Type B pancreatic cell (in vitro differentiated cells): ENCODE data around the gene PPP1R7. TPM values are rescaled to one million over a fixed set of nuclear protein-coding genes. Genes with fewer than 3 reads are reported as not detected.

Experiments used
- DNase-seq: peaks from one replicate; pipeline ENCODE4 v3.0.0; 2021; ENCODE audit warnings: mixed read lengths; ENCODE audit not compliant: unreplicated experiment; ENCODE audit errors: extremely low spot score
- H3K27ac Mint-ChIP-seq: 2 replicates; pipeline ENCODE4 v1.8.0; 2021; ENCODE audit warnings: mild to moderate bottlenecking, mixed read lengths
- H3K27me3 Mint-ChIP-seq: 2 replicates; pipeline ENCODE4 v1.8.0; 2021; ENCODE audit warnings: mixed read lengths
- H3K36me3 Mint-ChIP-seq: 2 replicates; pipeline ENCODE4 v1.8.0; 2021; ENCODE audit warnings: mixed read lengths
- H3K4me1 Mint-ChIP-seq: one replicate; pipeline ENCODE4 v1.8.0; 2021; ENCODE audit warnings: mixed read lengths; ENCODE audit not compliant: unreplicated experiment
- H3K4me3 Mint-ChIP-seq: 2 replicates; pipeline ENCODE4 v1.8.0; 2021; ENCODE audit warnings: mild to moderate bottlenecking, mixed read lengths
- H3K9me3 Mint-ChIP-seq: 2 replicates; pipeline ENCODE4 v1.8.0; 2021; ENCODE audit warnings: mixed read lengths
- total RNA-seq: library from RNA; stranded (reverse); gene quantifications from 2 replicates; pipeline ENCODE4 v1.2.1, GENCODE V29; 2021; ENCODE audit warnings: low replicate concordance
- TF ChIP-seq, protein P1 (sequence below): fragments of 200-600 bp; sonication (generic); conservative IDR thresholded peaks from 2 replicates; pipeline ENCODE4 v1.5.0; 2021; ENCODE audit warnings: antibody characterized with exemption, mild to moderate bottlenecking

The PPP1R7 gene
- total RNA-seq, 1 donor from 2014 or later, result 50.7 TPM

DNA sequence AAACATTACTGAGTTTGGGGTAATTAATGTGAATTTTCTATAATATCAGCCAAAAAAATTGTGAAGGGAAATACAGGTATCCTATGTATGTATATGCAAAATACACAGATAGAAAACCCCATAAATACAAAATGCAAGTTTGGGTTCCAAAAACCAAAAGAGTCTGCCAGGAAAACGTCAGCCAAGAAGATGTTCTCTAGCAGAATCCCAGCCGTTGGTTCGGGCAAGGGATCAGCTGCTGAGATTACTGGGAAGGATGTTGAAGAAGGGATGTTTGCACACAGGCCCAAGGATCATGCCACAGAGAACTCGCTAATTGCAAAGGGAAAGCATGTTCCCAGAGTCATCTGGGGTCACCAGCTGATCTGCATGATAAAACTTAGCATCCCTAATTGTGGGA lies 28.7 kb downstream of the PPP1R7 start:
- Mint-ChIP-seq H3K36me3 (peaks cover 12% of the 10 kb centered on the region), H3K27me3 (no peaks in the 10 kb centered on the region), H3K4me3 (no peak overlapping the region), H3K4me1 (no peaks in the 10 kb centered on the region), H3K9me3 (no peaks in the 10 kb centered on the region), H3K27ac (no peak overlapping the region)
- DNase-seq, result no peak
- TF ChIP-seq, protein P1, sequence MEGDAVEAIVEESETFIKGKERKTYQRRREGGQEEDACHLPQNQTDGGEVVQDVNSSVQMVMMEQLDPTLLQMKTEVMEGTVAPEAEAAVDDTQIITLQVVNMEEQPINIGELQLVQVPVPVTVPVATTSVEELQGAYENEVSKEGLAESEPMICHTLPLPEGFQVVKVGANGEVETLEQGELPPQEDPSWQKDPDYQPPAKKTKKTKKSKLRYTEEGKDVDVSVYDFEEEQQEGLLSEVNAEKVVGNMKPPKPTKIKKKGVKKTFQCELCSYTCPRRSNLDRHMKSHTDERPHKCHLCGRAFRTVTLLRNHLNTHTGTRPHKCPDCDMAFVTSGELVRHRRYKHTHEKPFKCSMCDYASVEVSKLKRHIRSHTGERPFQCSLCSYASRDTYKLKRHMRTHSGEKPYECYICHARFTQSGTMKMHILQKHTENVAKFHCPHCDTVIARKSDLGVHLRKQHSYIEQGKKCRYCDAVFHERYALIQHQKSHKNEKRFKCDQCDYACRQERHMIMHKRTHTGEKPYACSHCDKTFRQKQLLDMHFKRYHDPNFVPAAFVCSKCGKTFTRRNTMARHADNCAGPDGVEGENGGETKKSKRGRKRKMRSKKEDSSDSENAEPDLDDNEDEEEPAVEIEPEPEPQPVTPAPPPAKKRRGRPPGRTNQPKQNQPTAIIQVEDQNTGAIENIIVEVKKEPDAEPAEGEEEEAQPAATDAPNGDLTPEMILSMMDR, result no peak

DNA sequence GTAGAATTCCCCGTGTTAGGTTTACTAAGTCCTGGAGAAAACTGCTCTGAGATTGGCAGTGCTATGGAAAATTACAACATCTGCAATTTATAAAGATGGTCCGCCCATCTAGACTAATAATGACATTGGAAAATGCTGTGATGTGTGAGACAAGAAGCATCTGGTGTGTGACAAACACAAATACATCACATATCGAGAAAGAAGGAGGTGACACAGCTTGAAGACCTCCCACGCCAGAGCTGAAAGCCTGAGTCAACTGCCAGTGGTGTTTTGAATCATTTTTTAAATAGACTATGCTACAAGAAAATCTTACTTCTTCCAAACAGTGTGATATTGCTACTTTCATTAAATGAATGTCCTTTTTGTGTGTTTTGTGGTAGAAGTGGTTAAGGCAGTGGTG lies 29.6 kb downstream of the PPP1R7 start:
- Mint-ChIP-seq H3K27ac (no peak overlapping the region), H3K4me3 (no peak overlapping the region), H3K4me1 (no peaks in the 10 kb centered on the region), H3K36me3 (peaks cover 11% of the 10 kb centered on the region), H3K27me3 (no peaks in the 10 kb centered on the region), H3K9me3 (no peaks in the 10 kb centered on the region)
- DNase-seq, result no peak
- TF ChIP-seq, protein P1, result no peak

DNA sequence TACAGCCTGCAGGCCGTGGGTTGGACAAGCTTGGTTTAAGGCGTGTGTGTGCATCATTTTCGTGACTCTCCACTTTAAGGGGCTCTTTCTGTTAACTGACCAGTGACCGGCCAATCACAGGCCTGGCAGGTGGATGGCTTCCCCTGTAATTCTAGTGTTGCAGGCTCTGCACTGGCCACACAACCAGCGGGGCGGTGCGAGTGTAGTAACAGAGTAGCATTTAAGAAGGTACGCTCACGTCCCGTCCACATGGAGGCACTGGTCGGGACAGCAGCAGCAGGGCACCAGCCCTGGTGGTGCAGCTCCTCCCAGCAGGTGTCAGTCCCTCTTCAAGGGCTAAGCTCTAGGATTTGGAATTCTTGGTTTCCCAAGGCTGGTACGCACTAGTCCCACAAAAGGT lies 30.2 kb downstream of the PPP1R7 start:
- DNase-seq, result no peak
- H3K27ac Mint-ChIP-seq, result no peak overlapping the region
- H3K36me3 Mint-ChIP-seq, result peaks cover 7% of the 10 kb centered on the region

DNA sequence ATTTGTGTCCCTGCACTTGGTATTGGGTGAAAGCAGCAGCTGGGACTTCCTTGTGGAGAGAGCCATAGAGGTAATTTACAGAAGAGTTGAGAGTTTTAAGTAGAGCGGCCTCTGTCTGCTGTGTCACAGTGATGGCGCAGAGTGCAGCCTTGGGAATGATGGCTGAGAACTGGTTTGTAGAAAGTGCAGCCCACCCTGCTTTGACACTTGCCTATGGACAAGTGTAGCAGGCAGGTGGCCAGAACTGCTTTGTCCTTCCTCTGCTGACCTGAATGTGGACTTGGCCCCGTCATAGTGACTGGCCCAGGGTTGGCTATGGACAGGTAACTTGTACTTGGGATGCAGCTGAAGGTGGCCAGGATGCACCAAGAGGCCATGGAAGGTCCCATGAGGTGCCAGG lies 31.9 kb downstream of the PPP1R7 start:
- Mint-ChIP-seq H3K9me3 (no peaks in the 10 kb centered on the region), H3K27me3 (no peaks in the 10 kb centered on the region), H3K4me1 (no peaks in the 10 kb centered on the region), H3K27ac (no peak overlapping the region), H3K4me3 (no peak overlapping the region), H3K36me3 (peaks cover 7% of the 10 kb centered on the region)
- TF ChIP-seq, protein P1, result no peak
- DNase-seq, result no peak

More for the DNA sequence above, 30.2 kb downstream of the PPP1R7 start:
- Mint-ChIP-seq H3K4me3 (no peak overlapping the region), H3K27me3 (no peaks in the 10 kb centered on the region), H3K9me3 (no peaks in the 10 kb centered on the region), H3K4me1 (no peaks in the 10 kb centered on the region)
- TF ChIP-seq, protein P1, result no peak

DNA sequence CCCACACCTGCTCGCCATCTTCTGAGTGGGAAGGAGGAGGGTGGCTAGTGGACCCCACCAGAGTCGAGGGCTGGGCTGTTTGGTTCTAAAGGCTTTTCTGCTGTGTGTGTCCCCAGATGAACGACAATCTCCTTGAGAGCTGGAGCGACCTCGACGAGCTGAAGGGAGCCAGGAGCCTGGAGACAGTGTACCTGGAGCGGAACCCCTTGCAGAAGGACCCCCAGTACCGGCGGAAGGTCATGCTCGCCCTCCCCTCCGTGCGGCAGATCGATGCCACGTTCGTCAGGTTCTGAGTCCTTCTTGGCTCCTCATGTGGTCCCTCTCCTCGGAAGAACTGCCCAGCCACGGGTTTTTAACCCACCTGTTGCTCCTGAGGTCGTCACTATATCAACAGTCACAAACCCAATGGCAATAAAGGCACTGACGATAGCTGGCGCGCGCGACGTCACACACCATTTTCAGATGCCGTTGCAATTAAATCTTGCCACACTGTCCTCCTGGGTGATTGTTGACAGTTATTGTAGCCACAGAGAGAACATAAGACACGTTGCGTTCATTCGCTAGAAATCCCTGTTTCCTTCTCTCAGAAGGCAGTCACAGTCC lies 32.4 kb downstream of the PPP1R7 start:
- Mint-ChIP-seq H3K36me3 (peaks cover 7% of the 10 kb centered on the region), H3K4me1 (no peaks in the 10 kb centered on the region), H3K27ac (no peak overlapping the region), H3K9me3 (no peaks in the 10 kb centered on the region), H3K27me3 (no peaks in the 10 kb centered on the region), H3K4me3 (no peak overlapping the region)
- DNase-seq, result no peak
- TF ChIP-seq, protein P1, result no peak

DNA sequence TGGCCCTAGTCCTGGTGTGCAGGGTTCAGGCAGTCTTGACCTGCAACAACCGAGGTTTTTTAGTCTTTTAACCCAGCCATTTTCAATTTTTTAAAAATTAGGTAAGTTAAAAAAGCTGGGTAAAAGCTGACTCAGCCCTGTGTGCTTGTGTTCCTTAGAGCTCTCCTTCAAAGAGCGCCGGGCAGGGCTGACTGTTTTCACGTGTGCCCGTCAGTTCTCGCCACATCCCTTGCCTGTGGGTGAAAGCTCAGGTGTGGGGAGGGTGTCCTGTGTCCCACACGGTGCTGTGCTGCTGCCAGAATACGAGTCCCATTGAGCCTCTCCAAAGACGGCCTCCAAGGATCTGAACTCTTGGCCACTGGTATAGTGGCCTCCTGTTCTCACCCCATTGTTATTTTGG lies 33.0 kb downstream of the PPP1R7 start:
- H3K27me3 Mint-ChIP-seq, result no peaks in the 10 kb centered on the region
- TF ChIP-seq, protein P1, result no peak
- no peaks in the 10 kb centered on the region for H3K4me1 Mint-ChIP-seq
- H3K27ac Mint-ChIP-seq, result no peak overlapping the region
- H3K36me3 Mint-ChIP-seq, result peaks cover 7% of the 10 kb centered on the region
- H3K9me3 Mint-ChIP-seq, result no peaks in the 10 kb centered on the region
- no peak overlapping the region for H3K4me3 Mint-ChIP-seq
- DNase-seq, result no peak
